Subcutaneous adipose tissue (tissue), 4 donors: ENCODE data around the gene GTF2F2. TPM values are rescaled to one million over a fixed set of nuclear protein-coding genes. Genes with fewer than 3 reads are reported as not detected.

Source experiments
- CTCF ChIP-seq: fragments of 450-650 bp; IDR thresholded peaks from one replicate; pipeline ENCODE4 v1.5.1; 2016; ENCODE audit warnings: low read depth, mild to moderate bottlenecking, control low read depth, antibody characterized with exemption, moderate library complexity
- total RNA-seq, 4 donors: library from RNA; depleted of rRNA; stranded (reverse); fragments of >200 nt; gene quantifications; one replicate each; pipeline ENCODE4 v1.1.0, GENCODE V29; 2016

GTF2F2 gene
- total RNA-seq, 4 donors from 2014 or later: 9.0 to 21.5 (median 15.2) TPM

DNA sequence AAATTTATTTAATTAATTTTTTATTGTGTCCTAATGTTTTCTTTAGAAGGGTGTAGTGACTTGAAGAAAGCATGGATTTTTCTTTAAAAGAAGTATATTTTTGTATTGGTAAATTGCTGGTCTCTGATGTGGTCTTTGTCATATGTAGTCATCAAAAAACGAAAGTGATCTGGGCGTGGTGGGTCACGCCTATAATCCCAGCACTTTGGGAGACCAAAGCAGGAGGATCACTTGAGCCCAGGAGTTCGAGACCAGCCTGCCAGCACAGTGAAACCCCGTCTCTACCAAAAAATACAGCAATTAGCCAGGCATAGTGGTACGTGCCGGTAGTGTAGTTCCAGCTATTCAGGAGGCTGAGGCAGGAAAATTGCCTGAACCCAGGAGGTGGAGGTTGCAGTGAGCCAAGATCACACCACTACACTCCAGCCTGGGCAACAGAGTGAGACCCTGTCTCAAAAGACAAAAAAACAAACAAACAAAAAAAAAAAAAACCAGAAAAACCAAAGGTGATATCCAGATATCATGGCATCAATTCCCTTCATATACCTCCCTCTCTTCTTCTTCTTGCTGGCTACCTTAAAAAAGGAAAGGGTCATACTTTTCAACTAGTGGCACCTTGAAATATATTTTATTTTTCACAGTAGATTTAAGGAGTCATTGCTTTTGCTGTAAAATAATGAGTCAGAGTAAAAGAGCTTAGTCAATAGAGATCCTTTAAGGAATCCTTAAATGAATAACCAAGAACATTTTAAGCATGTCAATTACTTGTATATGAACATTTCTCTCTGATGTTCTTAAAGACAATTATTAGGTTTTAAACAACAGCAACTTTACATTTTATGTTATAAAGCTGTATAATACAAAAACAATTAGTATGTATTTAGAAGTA, 60.6 kb downstream of the GTF2F2 start:
- TF ChIP-seq CTCF: no peak

DNA sequence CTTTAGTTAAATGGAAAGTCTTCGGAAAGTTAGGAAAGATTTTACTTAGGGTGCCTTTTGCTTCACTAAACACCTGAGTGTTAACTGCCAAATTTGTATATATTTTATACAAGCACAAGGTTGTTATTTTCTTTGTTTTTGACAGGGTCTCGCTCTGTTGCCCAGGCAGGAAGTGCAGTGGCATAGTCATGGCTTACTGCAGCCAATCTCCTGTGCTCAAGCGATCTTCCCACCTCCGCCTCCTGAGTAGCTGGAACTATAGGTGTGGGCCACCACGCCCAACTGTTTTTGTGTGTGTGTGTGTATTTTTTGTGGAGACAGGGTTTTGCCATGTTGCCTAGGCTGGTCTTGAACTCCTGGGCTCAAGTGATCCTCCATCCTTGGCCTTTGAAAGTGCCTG, 64.4 kb downstream of the GTF2F2 start:
- TF ChIP-seq CTCF: no peak

DNA sequence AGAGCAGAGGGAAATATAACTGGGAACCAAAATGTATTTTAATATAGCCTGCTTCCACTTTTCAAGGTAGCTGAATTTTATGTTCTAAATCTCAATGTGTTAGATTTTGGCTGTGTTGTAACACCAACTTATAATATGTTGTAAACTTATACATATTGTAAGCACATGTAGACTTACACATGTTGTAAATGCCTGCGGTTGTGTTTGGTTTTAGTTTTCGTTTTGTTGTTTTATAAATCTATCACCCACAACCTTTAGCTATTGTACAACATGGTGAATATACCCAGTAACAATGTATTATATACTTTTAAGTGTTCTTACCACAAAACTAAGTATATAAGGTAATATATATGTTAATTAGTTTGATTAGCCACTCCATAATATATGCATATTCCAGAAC, 65.0 kb downstream of the GTF2F2 start:
- no peak for TF ChIP-seq CTCF

- no peak for TF ChIP-seq CTCF
These were observed 71.6 kb downstream of the GTF2F2 start for GRCh38 chr13:45191874-45192273.

DNA sequence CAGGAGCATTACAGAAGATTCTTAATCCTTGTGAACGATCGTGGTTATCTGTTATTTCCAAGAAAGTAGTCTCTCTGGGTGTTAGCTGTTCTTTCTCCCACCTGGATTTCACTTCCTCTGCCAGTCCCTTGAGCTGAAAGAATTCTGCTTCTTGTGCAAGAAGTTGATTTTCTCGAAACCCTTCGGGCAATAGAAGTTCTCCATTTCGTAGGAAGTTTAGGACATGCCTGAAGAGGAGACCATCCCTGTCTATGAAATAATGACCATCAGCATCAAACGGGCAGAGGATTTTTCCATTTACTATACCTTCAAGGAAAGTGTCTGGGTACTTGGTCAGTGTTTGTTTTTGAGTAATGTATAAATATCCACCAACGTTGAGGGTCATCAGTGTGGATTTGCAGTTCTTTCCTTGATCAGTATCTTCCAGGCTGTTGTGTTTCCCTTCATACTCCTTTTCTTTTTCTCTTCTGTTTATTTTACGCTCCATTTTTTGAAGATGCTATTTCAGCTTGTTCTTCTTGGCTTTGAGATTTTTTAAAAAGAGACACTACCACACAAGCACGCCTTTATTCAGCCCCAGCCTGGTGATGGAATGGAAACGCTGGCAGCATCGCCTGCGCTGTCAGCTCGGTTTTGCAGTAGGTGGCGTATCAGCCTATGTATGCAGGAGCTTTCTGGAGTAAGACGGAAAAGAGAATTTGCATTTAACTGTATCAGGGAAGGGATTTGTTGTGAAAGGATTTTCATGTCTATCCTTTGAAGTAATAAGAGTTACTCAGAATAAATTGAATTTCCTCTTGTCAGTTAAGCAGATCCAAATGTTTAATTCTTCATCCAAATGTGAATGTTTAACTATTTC, 74.0 kb downstream of the GTF2F2 start:
- TF ChIP-seq CTCF: no peak

DNA sequence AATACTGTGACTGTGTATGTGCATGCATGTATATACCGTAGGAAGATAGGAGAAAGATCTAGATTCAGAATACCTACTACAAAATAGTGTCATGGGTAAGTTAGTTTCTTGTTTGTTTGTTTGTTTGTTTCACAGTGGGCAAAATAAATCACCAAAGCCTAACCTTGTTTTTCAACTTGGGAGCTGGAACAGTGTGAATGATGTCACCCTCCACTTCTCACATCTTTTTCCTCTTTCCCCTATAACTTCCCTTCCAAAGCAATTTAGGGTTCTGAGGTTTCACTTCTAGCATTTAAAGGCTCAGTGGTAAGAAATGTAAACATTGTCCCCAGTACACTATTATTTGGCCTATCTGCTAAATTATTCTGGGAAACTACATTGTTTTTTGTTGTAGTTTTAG, 75.1 kb downstream of the GTF2F2 start:
- no peak for TF ChIP-seq CTCF

DNA sequence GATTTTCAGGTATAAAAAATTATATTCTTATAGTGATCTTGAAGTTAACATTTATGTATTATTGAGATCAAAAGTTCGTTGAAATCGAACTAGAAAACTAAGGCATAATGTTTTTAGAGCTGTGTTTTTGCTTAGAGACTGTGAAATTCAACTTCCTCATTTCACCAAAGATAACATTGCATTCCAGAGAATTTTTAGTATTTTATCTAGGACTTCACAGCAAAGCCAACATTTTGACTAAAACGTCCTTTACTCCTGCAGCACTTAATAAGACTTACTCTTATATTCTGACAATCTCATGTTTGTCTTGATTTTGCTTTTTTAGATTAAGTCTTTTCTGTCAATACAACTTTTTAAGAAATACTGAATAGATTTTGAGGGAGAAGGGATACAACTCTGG, 75.8 kb downstream of the GTF2F2 start:
- no peak for TF ChIP-seq CTCF
